OCI-LY7 (cell line): ENCODE data around the gene KMT2B.

Source experiments
- CTCF ChIP-seq: fragments of 200-600 bp; sonication (generic); conservative IDR thresholded peaks from 2 replicates; pipeline ENCODE4 v1.5.1; 2014; ENCODE audit warnings: mild to moderate bottlenecking, antibody characterized with exemption, low read length, moderate library complexity, mixed read lengths
- EZH2phosphoT487 ChIP-seq: fragments of 200-600 bp; sonication (generic); IDR thresholded peaks from 2 replicates; pipeline ENCODE4 v1.6.1; 2018; ENCODE audit warnings: low read depth, borderline replicate concordance, mild to moderate bottlenecking, mixed run types, antibody characterized with exemption, low read length, moderate library complexity, mixed read lengths

- TF ChIP-seq CTCF (no peak), EZH2phosphoT487 (no peak)
These were observed 17.1 kb downstream of the KMT2B start for GRCh38 chr19:35734889-35735288.
